GM21737 (cell line): Measurements from ENCODE around the gene MT1A.

ENCODE experiments used
- ATAC-seq: cut with Tn5 transposase; IDR thresholded peaks from one replicate; pipeline ENCODE4 v1.9.1; 2021; ENCODE audit warnings: mild to moderate bottlenecking, moderate library complexity; ENCODE audit not compliant: unreplicated experiment

MT1A gene

DNA sequence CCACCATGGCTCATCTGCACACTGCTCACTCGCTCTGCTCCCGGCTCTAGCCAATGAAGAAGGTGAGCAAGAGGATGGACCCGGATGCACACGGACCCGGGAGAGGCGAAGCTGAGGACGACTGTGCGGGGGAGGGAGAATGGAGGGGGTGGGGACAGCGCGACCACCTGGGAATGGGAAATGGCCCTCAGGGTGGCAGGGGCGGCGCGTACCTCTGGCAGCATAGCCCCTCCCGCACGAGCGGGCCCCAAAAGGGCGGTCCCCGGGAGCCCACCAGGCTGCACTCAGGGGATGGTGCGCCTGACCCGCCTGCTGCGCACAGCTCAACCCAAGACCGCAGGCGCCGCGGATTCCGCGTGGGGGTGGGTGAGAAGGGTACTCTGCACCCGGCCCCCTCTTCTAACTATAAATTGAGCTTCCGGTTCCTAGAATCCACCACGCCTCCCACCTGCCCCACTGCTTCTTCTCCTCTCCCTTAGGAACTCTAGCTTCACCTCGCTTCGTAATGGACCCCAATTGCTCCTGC lies 37.3 kb downstream of the MT1A start:
- ATAC-seq: no peak

DNA sequence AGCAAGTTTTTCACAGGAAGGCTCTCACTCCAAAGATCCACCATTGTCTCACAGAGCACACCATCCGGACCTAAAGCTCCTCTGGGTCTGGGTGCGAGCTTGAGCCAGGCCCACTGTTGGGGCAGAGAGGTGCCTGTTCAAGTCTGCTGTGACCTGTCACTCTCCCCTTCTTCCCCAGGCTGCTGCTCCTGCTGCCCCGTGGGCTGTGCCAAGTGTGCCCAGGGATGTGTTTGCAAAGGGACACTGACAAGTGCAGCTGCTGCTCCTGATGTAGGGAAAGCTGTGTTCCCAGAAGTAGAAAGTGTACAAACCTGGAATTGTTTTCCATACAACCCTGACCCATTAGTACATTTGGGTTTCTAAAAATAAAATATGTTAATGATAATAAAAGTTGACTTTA lies 39.0 kb downstream of the MT1A start:
- ATAC-seq: no peak

DNA sequence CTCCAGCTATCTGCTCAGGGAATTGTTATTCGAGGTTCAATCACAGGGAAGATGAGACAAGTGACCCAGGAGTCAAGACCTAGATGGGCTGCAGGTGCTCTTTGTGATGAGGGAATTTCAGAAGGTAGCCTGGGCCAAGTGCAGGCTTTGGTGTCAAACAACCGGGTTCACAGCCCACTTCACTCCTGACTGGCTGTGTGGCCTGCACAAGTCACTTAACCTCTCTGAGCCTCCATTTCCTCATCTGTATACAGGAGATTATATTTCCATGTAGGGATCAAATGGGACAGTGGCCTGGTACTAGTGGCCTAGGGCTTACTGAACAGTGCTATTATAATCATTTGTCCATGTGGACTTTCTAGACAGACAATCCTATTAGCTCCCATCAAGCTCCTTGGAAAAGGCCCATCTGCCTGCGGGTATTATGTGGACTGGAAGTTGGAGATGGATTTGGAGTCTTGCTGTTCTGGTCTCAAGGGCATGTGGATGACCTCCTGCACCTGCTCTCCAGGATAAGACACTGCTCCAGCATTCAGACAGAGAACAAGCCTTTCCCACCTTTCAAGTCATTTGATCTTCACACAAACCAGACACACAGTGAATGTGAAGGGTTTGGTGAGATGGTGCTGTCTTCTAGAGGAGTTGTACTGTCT lies 40.7 kb downstream of the MT1A start:
- ATAC-seq: no peak

DNA sequence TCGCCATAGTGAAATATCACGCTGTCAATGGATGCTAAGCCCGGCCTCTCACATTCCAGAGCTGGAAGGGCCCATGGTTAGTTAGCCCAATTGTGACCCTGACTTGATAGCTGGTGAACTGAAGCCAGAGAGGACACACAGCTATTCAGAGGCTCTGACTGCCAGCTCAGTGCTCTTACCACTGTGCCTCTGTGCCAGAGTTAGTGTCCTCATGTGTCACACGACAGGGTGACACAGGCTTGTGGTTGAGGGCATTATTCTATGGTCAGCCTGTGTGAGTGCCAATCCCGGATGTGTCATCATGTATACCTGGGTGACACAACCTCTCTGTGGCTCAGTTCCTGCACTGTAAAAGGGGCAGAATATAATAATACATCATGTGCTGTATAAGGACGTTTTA lies 41.4 kb downstream of the MT1A start:
- no peak for ATAC-seq

DNA sequence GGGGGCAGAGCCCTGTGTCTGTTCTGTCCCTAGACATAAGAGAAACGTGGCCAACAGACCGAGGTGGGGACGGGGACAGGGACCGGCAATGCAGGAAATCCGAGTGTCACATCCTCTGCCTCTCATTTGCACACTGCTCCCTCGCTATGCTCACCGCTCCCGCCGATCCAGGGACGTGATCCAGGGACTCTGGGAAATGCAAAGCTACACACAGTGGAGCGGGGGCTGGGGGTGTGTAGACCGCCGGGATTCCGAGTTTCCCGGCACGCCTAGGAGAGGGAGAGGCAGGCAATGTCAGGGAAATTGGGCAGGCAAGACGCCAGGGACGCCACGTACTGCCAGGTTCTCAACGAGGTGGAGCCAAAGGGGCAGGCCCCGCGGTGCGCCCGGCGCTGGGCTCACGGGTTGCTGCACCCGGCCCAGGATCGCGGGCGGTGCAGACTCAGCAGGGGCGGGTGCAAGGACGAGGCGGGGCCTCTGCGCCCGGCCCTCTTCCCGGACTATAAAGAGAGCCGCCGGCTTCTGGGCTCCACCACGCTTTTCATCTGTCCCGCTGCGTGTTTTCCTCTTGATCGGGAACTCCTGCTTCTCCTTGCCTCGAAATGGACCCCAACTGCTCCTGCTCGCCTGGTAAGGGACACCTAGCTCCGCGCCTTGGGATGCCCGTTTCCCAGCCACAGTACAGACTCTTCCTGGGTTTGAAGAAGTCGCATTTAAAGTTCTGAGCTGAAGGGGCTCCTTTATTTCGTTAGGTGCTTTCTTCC lies 43.7 kb downstream of the MT1A start, which contains the start of gene MT1X:
Gene MT1X (plus strand): TSS at position 532 of the 764 bp plus-strand sequence. CDS start 71 bp downstream, at position 603.
- ATAC-seq: peak; percentile 97

DNA sequence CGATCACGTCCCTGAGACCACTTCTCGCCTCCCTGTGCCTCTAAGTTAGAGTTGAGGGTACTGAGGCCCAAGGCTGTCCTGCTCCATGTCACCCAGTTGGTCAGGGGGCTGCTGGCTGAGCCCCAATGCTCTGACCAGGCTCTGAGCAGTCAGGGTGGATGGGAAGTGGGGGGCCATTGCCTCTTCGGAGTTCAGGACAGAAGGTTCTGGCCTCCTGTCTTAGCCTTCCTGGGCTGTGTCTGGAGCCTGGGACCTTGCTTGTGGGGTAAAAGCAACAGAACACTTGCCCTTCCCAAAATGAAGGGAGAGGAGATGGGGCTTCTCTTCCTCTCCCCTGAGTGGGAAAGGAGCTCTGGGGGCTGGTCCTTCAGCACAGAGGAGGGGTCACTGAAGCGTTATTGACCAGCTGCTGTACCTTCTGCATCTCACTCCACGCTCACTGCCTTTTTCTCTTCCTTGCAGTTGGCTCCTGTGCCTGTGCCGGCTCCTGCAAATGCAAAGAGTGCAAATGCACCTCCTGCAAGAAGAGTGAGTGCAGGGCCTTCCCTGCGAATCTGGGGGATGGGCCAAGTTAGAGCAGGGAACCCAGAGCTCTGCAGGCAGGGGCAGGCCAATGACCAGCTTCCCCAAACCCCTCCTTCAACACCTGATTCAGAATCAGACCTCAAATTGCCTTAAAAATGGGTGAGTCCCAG lies 44.4 kb downstream of the MT1A start:
- peak; percentile 8 for ATAC-seq

DNA sequence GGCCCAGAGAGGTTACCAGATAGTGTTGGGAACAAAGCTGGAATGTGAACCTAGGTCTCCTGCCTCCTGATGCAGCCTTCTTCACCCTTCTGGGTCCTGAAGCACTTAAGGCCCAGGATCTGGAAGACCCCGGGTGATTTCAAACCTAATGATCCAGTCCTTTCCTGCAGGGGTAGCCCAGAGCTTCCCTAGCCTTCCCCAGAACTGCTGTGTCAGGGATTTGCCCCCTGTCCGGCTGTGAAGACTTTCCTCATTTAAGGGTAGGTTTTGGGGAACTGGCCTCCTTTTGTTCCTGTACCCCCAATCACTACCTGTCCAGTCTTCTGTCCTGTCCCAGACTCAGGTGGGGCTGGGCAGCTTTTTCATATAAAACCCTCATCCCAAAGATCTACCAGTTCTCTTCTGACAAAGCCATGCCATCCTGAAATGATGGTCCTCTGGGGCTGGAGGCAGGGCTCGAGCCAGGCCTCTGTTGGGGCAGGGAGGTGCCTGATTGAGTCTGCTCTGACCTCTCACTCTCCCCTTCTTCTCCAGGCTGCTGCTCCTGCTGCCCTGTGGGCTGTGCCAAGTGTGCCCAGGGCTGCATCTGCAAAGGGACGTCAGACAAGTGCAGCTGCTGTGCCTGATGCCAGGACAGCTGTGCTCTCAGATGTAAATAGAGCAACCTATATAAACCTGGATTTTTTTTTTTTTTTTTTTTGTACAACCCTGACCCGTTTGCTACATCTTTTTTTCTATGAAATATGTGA lies 45.1 kb downstream of the MT1A start:
- no peak for ATAC-seq

DNA sequence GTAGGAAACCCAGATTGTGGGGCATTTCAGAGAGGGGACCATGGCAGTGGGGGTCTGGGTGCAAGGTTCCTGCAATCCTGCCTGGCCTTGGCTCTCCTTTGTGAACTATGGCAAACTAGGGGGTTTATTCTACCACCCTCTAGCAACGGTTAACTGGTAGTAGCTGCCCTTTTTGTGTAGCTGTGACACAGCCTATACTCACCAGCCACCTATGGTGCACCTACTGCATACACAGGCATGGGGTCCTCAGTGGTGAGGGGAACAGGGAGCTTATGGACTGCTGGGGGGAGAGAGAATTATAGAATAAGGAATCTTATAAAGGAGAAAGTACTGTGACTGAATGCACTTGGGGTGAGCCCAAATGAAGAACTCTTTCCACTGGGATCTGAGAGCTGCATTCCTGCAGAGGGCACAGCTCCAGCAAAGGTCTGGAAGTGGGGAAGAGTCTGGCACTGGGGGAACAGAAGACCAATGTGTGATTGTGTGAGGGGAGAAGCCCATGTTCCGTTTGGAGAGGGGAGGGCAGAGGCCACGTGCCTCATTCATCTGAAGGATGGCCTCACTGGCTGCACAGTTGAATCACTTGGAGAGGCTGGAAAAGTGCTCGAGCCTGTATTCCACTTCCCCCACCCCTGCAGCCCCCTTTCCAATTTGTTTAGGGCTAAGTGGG lies 45.9 kb downstream of the MT1A start:
- ATAC-seq: no peak

DNA sequence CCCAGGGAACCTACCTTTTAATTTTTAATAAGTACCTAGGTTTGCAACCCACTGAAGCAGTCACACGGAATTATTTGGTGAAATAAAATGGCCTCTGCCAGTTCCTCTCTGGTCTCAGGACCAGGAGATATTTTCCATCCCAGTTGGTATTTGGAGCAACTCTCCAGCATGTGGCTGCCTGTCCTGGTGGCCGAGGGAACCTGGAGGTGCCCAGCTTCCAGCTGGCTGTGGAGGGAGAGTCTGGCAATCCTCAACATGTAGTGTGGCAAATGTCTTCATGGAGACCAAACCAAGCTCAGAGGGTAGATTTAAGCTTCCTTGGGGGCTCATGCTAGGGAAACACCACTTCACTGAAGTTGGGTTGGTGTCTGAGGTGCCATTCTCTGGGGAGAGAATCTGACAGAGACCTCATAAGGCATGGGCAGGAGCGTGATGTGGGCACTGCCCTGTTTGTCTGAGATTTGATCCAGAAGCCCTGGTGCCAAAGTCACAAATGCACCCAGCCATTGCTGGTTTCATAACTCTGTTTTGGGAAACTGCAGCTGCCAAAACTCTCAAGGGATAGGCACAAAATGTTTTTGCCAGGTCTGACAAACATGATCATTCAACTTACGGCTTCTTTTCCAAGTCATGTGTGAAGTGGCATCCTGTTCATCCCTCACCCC lies 46.6 kb downstream of the MT1A start:
- no peak for ATAC-seq

DNA sequence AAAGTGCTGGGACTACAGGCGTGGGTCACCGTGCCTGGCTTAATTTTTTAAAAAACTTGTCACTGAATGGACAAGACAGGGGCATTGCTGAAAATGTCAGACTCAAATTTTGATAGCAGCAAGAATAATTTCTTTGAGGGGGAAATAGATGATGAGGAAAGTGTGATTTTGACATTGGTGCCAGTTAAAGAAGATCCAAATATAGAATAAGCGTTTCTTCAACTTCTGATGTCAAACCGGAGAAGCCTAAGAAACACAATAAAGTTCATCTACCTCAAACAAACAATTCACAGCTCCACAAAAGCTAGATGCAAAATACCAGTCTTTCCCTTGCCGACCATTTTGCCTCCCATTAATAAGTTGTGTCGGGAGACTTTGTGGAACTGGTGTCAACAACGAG lies 48.3 kb downstream of the MT1A start:
- no peak for ATAC-seq

DNA sequence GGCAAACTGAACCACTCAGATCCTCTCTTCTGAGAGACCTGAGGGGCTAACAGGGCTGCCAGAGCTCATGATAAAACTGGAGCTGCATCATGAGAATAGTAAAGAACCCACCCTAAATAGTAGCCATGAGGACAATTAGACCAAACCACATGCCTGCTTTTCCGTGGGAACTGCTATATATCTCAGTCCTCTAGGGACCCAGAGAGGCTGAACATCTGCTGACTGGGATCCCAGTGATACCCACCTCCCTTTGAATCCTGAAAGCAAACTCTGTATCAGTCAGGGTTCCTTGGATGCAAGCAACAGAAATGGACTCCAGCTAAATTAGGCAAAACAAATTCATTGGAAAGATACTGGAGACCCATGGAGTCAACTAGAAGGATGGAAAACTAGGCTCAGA lies 50.3 kb downstream of the MT1A start:
- ATAC-seq: no peak

DNA sequence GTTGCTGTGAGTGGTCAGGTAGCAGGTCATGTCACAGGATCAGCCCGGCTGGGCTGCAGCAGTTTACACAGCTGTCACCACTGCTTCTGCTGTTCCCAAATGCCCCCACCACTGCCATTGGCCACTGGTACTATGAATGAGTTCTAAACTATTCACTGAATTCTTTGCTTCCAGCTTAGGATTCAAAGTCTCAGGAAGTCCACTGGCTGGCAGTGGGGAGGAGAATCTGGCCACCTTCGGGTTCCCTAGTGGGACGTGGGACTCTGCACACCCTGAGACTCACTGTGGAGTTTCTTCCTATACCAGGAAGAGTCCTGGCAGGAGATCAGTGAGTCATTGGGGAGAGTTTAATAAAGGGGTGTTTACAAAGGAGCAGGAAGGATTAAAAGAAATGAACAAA lies 50.7 kb downstream of the MT1A start:
- no peak for ATAC-seq
